Measurements from ENCODE around the gene NPPA. TPM values are rescaled to one million over a fixed set of nuclear protein-coding genes. Genes with fewer than 3 reads are reported as not detected.

Gene NPPA
- total RNA-seq, 1 donor from 2014 or later: not detected

DNA sequence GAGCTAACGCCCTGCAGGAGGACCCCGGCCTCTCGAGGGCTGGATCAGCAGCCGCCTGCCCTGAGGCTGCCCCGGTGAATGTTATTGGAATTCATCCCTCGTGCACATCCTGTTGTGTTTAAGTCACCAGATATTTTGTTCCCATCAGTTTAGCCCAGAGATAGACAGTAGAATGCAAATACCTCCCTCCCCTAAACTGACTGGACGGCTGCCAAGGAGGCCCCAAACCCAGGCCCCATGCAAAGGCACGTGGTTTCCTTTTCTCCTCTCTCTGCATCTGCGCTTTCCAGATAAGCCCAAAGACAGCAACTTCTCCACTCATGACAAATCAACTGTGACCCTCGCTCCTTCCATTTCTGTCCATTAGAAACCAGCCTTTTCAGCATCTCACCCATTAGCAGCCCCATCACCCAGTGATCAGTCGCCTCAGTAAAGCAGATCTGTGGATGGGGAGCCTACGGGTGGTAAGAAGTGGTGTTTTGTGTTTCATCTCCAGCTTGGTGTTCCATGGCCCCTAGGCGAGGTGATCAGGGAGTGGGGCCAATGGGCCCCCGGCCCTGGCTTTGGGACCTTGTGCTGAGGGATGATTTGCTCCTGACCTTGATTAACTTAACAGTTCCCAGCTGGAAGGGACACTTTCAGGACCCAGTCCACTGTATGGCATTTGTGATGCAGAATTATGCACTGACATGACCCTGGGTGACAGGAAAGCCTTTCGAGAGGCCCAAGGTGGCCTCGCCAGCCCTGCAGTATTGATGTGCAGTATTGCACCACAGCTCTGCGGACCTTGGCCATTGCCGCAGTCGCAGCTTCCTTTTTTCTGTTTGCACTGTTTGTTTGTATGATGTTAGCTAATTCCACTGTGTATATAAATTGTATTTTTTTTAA, 5.2 kb downstream of the NPPA start:
- peak; percentile 34 for DNase-seq (ENCODE audit: low spot score)

DNA sequence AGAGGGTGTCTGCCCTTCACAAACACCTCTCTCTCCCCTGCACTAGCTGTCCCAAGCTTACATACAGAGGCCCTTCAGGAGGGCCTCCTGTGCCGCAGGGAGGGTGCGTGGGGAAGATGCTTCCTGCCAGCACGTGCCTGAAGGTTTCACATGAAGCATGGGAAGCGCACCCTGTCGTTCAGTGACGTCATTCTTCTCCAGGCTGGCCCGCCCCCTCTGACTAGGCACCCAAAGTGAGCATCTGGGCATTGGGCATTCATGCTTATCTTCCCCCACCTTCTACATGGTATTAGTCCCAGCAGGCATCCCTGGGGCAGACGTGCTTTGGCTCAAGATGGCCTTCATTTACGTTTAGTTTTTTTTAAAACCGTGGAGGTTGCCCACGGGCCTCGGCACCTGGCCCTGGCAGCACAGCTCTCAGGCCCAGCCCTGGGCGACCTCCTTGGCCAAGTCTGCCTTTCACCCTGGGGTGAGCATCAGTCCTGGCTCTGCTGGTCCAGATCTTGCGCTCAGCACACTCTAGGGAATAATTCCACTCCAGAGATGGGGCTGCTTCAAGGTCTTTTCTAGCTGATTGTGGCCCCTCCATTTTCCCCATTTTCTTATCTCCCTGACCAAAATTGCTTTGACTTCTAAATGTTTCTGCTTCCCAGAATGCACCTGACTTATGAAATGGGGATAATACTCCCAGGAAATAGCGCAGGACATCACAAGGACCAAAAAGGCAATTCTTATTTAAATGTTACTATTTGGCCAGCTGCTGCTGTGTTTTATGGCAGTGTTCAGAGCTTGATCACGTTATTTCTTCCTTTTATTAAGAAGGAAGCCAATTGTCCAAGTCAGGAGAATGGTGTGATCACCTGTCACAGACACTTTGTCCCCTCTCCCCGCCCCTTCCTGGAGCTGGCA, 6.1 kb downstream of the NPPA start:
- no peak for DNase-seq (ENCODE audit: low spot score)

DNA sequence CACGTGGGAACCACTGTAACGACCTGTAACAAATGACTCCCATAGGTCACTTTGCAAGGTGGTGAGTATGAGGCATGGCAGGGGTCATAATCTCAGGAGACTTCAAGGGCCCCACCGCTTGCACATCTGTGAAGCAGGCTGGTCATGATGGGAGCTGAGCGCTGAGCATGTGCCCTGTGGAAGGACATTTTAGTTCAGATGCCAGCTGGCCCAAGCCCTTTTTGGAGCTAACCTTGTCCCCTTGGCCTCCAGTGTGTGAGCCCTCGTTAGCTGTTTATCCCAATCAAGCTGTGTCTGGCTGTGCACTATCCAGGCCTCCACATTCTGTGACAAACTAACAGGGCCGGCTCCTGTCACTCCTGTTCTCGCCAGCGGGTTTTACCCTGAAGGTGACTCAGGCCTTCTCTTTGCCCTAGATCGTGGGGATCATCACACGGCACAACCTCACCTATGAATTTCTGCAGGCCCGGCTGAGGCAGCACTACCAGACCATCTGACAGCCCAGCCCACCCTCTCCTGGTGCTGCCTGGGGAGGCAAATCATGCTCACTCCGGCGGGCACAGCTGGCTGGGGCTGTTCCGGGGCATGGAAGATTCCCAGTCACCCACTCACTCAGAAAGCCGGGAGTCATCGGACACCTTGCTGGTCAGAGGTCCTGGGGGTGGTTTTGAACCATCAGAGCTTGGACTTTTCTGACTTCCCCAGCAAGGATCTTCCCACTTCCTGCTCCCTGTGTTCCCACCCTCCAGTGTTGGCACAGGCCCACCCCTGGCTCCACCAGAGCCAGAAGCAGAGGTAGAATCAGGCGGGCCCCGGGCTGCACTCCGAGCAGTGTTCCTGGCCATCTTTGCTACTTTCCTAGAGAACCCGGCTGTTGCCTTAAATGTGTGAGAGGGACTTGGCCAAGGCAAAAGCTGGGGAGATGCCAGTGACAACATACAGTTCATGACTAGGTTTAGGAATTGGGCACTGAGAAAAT, 7.6 kb downstream of the NPPA start:
- DNase-seq (ENCODE audit: low spot score): no peak

DNA sequence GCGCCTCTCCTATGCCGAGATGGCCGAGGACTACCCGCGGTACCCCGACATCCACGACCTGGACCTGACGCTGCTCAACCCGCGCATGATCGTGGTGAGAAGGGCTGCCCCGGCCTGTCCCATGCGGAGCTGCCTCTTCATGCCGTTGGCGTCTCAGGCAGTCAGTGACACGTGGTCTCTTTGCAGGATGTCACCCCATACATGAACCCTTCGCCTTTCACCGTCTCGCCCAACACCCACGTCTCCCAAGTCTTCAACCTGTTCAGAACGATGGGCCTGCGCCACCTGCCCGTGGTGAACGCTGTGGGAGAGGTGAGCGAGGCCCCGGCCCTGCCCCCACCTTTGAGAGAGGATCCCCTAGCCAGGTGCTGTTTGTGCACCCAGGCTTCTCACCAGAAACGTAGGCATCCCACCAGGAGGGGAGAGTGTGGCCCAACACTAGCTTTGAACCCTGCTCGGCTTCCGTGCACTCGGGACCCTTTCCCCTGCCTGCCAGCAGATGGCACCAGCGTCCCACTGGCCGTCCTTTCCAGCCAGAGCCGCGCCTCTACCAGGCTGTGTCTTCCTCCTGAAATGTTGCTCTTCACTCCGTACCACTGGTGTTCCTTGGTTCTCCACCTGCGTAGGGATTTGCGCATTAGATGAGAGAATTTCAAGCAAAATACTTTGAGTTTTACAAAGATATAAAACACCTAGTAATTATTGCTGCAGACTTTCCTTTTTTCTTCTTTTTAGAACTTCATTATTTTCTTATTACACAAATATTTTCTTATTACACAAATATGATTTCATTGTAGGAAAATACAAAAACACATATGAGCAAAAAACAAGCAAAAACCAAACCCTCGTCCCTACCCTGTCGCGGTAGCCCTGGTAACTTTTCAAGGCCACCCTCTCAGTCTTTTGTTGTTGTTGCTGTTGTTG, 9.0 kb downstream of the NPPA start:
- peak; percentile 69 for DNase-seq (ENCODE audit: low spot score)

- DNase-seq (ENCODE audit: low spot score): no peak
Observed at GRCh38 chr1:11837767-11838348, 9.7 kb downstream of the NPPA start.

DNA sequence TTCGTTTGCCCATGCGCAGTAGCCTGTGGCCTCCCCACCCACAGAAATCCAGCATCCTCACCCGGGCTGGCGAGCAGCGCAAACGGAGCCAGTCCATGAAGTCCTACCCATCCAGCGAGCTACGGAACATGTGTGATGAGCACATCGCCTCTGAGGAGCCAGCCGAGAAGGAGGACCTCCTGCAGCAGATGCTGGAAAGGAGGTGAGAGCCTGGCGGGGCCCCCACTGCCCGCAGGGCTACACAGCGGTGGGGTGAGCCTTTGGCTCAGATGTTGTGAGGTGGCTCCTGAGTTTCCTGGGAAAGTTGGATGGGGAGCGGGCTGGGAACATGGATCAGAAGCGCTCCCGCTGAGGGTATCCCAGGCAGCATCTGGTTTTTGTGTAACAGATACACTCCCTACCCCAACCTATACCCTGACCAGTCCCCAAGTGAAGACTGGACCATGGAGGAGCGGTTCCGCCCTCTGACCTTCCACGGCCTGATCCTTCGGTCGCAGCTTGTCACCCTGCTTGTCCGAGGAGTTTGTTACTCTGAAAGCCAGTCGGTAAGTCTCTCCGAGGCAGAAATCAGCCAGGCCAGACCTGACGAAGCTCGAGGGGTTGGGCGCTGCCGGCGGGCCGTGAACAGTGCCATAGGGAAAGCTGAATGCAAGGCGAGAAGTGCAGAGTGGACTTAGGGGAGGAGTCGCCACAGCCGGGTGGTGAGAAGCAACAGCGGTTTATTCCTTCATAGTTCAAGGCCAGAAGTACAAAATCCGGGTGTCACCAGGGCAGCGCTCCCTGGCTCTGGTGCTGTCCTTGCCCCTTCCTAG, 10.4 kb downstream of the NPPA start:
- no peak for DNase-seq (ENCODE audit: low spot score)

DNA sequence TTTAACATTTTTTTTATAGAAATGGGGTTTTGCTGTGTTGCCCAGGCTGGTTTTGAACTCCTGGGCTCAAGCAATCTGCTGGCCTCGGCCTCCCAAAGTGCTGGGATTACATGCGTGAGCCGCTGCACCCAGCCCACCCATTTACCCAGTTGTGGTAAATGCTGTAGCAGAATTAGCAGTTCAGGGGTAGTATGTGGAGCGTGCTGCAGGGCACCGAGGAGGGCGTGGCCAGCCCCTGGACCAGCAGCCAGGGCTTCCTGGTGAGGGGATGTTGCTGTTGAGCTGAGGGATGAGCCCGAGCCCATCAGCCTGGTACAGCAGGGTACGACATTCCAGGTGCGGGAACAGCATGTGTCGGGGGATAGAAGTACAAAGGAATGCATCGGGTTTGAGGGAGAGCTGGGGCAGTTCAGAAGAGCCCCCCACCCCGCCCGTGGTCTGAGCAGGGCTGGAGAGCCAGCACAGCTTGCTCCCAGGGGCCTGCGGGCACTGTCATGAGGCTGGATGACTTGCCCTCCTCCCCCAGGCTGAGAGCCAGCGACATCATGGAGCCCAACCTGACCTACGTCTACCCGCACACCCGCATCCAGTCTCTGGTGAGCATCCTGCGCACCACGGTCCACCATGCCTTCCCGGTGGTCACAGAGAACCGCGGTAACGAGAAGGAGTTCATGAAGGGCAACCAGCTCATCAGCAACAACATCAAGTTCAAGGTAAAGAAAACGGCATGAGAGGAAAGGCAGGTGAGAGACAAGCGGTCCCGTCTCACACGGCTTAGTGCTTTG, 11.9 kb downstream of the NPPA start:
- DNase-seq (ENCODE audit: low spot score): no peak

- no peak for DNase-seq (ENCODE audit: low spot score)
Observed at GRCh38 chr1:11833900-11834299, 13.7 kb downstream of the NPPA start.

DNA sequence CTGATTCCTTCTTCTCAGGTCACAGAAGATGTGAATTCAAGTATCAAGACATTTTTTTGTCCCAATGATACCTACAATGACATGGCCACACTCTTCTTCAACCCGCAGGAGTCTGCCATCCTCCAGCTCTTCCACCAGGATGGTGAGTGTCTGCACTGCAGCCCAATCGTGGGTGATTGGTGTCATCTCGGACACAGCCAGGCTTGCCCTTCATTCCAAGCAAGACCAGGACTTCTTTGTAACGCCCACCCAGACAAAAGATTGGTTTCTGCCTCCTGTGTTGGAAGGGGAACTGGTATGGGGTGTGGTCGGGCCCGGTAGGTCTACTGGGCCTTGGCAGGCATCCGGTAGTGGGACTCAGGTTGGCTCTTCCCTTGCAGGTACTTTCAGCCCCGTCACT, 14.1 kb downstream of the NPPA start:
- DNase-seq (ENCODE audit: low spot score): no peak

DNA sequence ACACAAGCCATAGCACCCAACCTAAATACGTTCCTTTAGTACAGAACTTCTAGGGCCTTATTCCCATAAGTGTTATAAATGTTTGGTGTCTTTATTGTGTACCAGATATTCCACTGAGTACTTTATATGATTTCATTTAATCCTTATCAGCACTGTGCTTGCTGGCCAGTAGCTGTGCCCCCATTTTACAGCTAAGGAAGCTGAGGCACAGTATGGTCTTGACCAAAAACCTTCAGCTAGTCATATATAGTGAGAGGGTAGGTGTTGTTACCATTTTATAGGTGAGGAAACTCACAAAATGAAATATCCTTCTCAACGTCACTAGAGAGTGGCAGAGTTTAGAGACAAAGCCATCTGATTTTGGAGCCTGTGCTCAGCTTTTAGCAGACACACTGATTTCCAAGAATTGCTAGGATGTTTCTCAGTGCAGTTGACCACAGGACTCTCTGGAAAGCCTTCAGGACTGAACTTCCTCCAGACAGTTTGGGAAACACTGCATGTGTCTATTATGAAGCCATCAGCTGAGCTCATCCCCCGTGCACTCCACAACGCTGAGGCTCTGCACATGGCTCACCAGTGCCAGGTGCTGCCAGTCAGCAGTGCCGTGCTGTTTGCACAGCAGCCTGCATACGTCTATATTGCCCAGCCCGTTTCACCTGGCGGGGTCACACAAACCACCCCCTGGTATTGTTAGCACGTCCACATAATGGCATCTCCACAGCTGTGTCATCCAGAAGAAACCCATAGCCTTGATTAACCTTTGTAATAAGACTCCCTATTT, 15.4 kb downstream of the NPPA start:
- DNase-seq (ENCODE audit: low spot score): no peak

- no peak for DNase-seq (ENCODE audit: low spot score)
Observed at GRCh38 chr1:11828511-11828910, 19.1 kb downstream of the NPPA start.

DNA sequence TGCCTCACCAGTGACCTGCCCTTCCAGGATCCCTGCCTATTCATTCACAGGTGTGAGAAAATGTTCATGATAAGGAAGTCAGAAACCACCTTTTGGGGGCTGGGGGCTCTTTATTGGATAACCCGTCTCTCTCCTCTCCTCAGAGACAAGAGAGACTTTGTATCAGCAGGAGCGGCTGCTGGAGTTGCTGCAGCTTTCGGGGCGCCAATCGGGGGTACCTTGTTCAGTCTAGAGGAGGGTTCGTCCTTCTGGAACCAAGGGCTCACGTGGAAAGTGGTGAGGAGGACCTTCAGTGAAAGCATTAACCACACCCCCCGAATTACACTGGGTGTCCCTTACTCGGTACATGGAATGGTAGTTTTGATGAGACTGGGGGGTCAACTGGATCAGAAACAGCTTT, 20.6 kb downstream of the NPPA start:
- no peak for DNase-seq (ENCODE audit: low spot score)

GRCh38 chr1:11825131-11825530, 22.5 kb downstream of the NPPA start:
- DNase-seq (ENCODE audit: low spot score): no peak

- DNase-seq (ENCODE audit: low spot score): no peak
Observed at GRCh38 chr1:11823366-11824137, 24.0 kb downstream of the NPPA start.

DNA sequence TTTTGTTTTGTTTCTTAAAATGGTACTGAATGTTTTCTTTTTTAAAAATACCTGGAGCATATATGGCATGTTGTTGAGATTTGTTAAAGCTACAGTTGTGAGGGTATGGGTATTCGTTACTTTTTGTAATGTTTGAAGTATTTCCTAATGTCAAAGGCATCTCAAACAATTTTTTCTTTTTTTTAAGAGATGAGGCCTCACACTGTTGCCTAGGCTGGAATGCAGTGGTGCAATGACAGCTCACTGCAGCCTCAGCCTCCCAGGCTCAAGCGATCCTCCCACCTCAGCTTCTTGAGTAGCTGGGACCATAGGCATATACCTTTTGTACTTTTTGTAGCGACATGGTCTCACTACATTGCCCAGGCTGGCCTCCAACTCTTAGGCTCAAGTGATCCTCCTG, 25.5 kb downstream of the NPPA start:
- DNase-seq (ENCODE audit: low spot score): no peak

- no peak for DNase-seq (ENCODE audit: low spot score)
Observed at GRCh38 chr1:11817192-11817591, 30.4 kb downstream of the NPPA start.

DNA sequence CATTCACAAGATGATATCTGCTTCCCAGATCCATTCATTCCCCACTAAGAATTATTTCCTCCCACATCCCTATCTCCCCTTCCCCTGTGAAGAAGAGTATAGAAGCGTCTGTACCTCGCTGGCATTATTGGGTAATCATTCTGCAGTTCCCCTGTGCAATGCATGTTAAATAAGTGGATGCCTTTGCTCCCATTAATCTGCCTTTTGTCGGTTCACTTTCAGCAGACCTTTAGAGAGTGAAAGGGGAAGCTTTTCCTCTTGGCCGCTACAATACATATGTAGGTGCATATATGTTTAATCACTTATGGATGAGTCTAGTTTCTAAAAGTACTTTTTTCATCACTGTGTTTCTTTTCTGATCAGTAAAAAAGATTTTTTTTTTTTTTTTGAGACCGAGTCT, 34.6 kb downstream of the NPPA start:
- no peak for DNase-seq (ENCODE audit: low spot score)

All from mucosa of gallbladder (tissue), 1 donor.